Endothelial cell of umbilical vein (primary cell): ENCODE data around the gene MYO9B.

Experiments used
- POLR2AphosphoS5 ChIP-seq: IDR thresholded peaks from 2 replicates; pipeline ENCODE4 v1.6.1; 2012; ENCODE audit warnings: low read depth, mild to moderate bottlenecking, control low read depth, low read length, moderate library complexity; ENCODE audit not compliant: insufficient read depth
- TF ChIP-seq, protein P1 (sequence below), 2 donors: IDR thresholded peaks; 1 replicate in 1 of 2; 2 replicates in 1 of 2; pipeline ENCODE4 v1.5.1; 2011; ENCODE audit warnings: low read length in 2 of 2, mild to moderate bottlenecking in 2 of 2, moderate library complexity in 2 of 2, control low read depth in 1 of 2, inconsistent platforms in 1 of 2, low read depth in 1 of 2; ENCODE audit not compliant: insufficient read depth in 1 of 2; ENCODE audit errors: extremely low read depth in 1 of 2

DNA sequence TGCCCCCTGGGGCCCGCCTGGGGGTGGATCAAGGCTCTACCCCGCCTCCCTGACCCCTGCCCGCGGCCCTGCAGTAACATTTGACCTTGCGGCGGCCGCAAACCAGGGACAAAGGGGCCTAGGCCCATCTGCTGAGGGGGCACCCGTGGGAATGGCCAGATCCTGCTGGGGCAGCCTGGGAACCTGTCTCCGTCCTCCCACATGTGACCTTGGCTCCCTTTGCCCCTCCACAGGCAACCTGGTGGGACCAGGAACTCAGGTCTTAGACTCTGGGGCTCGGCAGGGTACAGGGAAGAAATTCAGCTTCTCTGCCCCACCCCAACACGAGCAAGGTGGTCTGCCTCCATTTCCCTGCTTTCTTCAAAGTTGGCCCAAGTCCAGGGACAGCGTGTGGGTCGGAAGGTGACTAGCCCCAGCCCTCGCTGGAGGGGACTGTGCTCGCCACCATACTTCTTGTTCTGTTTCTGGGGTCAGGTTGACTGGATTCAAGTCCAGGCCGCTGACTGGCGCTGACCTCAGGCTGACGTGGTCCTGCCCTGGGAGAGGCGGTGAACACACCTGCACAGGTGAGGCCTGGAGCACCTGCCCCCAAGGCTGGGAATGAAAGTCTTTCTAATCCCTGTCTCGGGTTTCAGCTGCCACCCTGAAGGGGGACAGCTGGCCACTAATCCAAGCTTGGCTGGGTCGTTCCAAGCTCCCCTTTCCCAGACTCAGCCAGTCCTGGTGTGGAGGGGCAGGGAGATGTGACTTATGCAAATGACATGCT is 172.6 kb downstream of the MYO9B start:
- TF ChIP-seq, protein P1, sequence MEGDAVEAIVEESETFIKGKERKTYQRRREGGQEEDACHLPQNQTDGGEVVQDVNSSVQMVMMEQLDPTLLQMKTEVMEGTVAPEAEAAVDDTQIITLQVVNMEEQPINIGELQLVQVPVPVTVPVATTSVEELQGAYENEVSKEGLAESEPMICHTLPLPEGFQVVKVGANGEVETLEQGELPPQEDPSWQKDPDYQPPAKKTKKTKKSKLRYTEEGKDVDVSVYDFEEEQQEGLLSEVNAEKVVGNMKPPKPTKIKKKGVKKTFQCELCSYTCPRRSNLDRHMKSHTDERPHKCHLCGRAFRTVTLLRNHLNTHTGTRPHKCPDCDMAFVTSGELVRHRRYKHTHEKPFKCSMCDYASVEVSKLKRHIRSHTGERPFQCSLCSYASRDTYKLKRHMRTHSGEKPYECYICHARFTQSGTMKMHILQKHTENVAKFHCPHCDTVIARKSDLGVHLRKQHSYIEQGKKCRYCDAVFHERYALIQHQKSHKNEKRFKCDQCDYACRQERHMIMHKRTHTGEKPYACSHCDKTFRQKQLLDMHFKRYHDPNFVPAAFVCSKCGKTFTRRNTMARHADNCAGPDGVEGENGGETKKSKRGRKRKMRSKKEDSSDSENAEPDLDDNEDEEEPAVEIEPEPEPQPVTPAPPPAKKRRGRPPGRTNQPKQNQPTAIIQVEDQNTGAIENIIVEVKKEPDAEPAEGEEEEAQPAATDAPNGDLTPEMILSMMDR (IDR thresholded peaks at IDR 0.05; ENCODE audit: extremely low read depth in 1 of 2, insufficient read depth in 1 of 2, low read depth in 1 of 2, low read length in 2 of 2), result no peak
- TF ChIP-seq POLR2AphosphoS5, result no peak
